Endothelial cell of umbilical vein (primary cell): Measurements from ENCODE around the gene THOC2. TPM values are rescaled to one million over a fixed set of nuclear protein-coding genes. Genes with fewer than 3 reads are reported as not detected.

Experiments used
- BruUV-seq: library from RNA; stranded (reverse); fragments of 400-500 nt; replicated peaks from 2 replicates; lab custom pipeline; 2021; lab: Mats Ljungman, UMichigan
- CTCF ChIA-PET: fragments of 300-600, 350-600 bp; sonication (Branson Sonifier 250); formaldehyde crosslinking; loops from one replicate; lab custom pipeline; 2021; ENCODE audit warnings: antibody characterized with exemption, inconsistent platforms; lab: Charles Lee
- POLR2A ChIA-PET: fragments of 300-600, 350-600 bp; sonication (Branson Sonifier 250); formaldehyde crosslinking; loops from one replicate; lab custom pipeline; 2021; ENCODE audit warnings: antibody characterized with exemption, inconsistent platforms; lab: Charles Lee
- DNase-seq: peaks from one replicate; pipeline ENCODE4 v3.0.0-alpha.2; 2011; ENCODE audit warnings: low read depth, low spot score
- FAIRE-seq: peaks from 2 replicates; lab custom pipeline; 2011; peaks lifted over from hg19 to GRCh38; lab: Jason Lieb, UNC
- H2AFZ ChIP-seq: 2 replicates; pipeline ENCODE4 v1.6.0; 2012; ENCODE audit warnings: low read depth, low read length, control low read depth, inconsistent platforms
- H3K27ac ChIP-seq: 2 replicates; pipeline ENCODE4 v1.5.1; 2011; ENCODE audit warnings: low read depth, mild to moderate bottlenecking, control low read depth, low read length, moderate library complexity; ENCODE audit not compliant: insufficient read depth
- H3K27me3 ChIP-seq, 2 experiments: 2 replicates each; pipeline versions ENCODE4 v1.6.0 to v1.6.1; 2011; ENCODE audit warnings: low read length in 2 of 2, mixed read lengths in 1 of 2; ENCODE audit not compliant: control insufficient read depth in 2 of 2, insufficient read depth in 2 of 2
- H3K36me3 ChIP-seq, 2 experiments: 2 replicates in 1 of 2; 3 replicates in 1 of 2; pipeline ENCODE4 v1.5.1; 2011; ENCODE audit warnings: low read length in 2 of 2, mild to moderate bottlenecking in 1 of 2, moderate library complexity in 1 of 2; ENCODE audit not compliant: control insufficient read depth in 2 of 2, insufficient read depth in 2 of 2; ENCODE audit errors: extremely low read depth in 1 of 2
- H3K4me1 ChIP-seq: 3 replicates; pipeline ENCODE4 v1.5.1; 2011; ENCODE audit warnings: mild to moderate bottlenecking, low read length; ENCODE audit not compliant: control insufficient read depth, insufficient read depth; ENCODE audit errors: extremely low read depth
- H3K4me2 ChIP-seq: 2 replicates; pipeline ENCODE4 v1.6.1; 2011; ENCODE audit warnings: low read length, control low read depth, mixed read lengths; ENCODE audit not compliant: insufficient read depth
- H3K4me3 ChIP-seq, 3 experiments: fragments of 200-600 bp in 1 of 3; sonication (generic), shearing (Covaris generic) in 1 of 3; replicated peaks in 1 of 3; 2 replicates each; pipeline ENCODE4 v1.5.1; 2011 to 2016; ENCODE audit warnings: control low read depth in 3 of 3, low read length in 3 of 3, mild to moderate bottlenecking in 2 of 3, inconsistent platforms in 1 of 3, low read depth in 1 of 3, moderate library complexity in 1 of 3; ENCODE audit not compliant: insufficient read depth in 1 of 3
- H3K79me2 ChIP-seq: 2 replicates; pipeline ENCODE4 v1.6.0; 2012; ENCODE audit warnings: low read length, inconsistent platforms; ENCODE audit not compliant: control insufficient read depth, insufficient read depth
- H3K9ac ChIP-seq: replicated peaks from 2 replicates; pipeline ENCODE3; 2011; ENCODE audit warnings: low read length, control low read depth; ENCODE audit not compliant: insufficient read depth; ENCODE audit errors: extremely low read depth
- H3K9me1 ChIP-seq: replicated peaks from 3 replicates; pipeline ENCODE4 v1.6.0; 2011; ENCODE audit warnings: mild to moderate bottlenecking, low read length; ENCODE audit not compliant: control insufficient read depth, insufficient read depth; ENCODE audit errors: extremely low read depth
- H3K9me3 ChIP-seq: replicated peaks from 2 replicates; pipeline ENCODE4 v1.5.1; 2012; ENCODE audit warnings: low read length, inconsistent platforms; ENCODE audit not compliant: control insufficient read depth, insufficient read depth
- H4K20me1 ChIP-seq: replicated peaks from 2 replicates; pipeline ENCODE3; 2011; ENCODE audit warnings: mild to moderate bottlenecking, low read length; ENCODE audit not compliant: control insufficient read depth, insufficient read depth; ENCODE audit errors: extremely low read depth
- CTCF ChIP-seq, 2 donors: IDR thresholded peaks; 1 replicate in 1 of 2; 2 replicates in 1 of 2; pipeline ENCODE4 v1.5.1; 2011; ENCODE audit warnings: low read length in 2 of 2, mild to moderate bottlenecking in 2 of 2, moderate library complexity in 2 of 2, control low read depth in 1 of 2, inconsistent platforms in 1 of 2, low read depth in 1 of 2; ENCODE audit not compliant: insufficient read depth in 1 of 2; ENCODE audit errors: extremely low read depth in 1 of 2
- EZH2 ChIP-seq: IDR thresholded peaks from 2 replicates; pipeline ENCODE4 v1.6.1; 2012; ENCODE audit warnings: borderline replicate concordance, low read depth, mild to moderate bottlenecking, moderate library complexity, low read length, inconsistent platforms; ENCODE audit not compliant: severe bottlenecking
- FOS ChIP-seq: IDR thresholded peaks from 2 replicates; pipeline ENCODE4 v1.6.1; 2011; ENCODE audit warnings: mild to moderate bottlenecking, low read length, moderate library complexity, borderline replicate concordance; ENCODE audit not compliant: insufficient read depth
- GATA2 ChIP-seq: IDR thresholded peaks from 2 replicates; pipeline ENCODE4 v1.7.0; 2011; ENCODE audit warnings: low read depth, mild to moderate bottlenecking, moderate library complexity, mixed read lengths, low read length; ENCODE audit not compliant: insufficient read length, insufficient read depth
- JUN ChIP-seq: IDR thresholded peaks from 2 replicates; pipeline ENCODE4 v1.6.1; 2011; ENCODE audit warnings: borderline replicate concordance, low read depth; ENCODE audit not compliant: insufficient read length, insufficient read depth
- MAX ChIP-seq: IDR thresholded peaks from 2 replicates; pipeline ENCODE4 v1.6.1; 2011; ENCODE audit not compliant: insufficient read depth, insufficient read length
- MYC ChIP-seq: IDR thresholded peaks from one replicate; pipeline ENCODE4 v1.6.1; 2011; ENCODE audit warnings: mild to moderate bottlenecking, low read depth, low read length
- POLR2A ChIP-seq: IDR thresholded peaks from 2 replicates; pipeline ENCODE4 v1.6.1; 2012; ENCODE audit warnings: low read depth, mild to moderate bottlenecking, control low read depth, low read length
- POLR2AphosphoS5 ChIP-seq: IDR thresholded peaks from 2 replicates; pipeline ENCODE4 v1.6.1; 2012; ENCODE audit warnings: low read depth, mild to moderate bottlenecking, control low read depth, low read length, moderate library complexity; ENCODE audit not compliant: insufficient read depth
- dilution Hi-C: fragments of 300-500 bp; cut with MboI; formaldehyde crosslinking; loops from one replicate; pipeline ENCODE4 v1.15.0; 2019; ENCODE audit warnings: low sequenced_read_pairs; ENCODE audit not compliant: extremely low pct_ligation_motif_present
- intact Hi-C: fragments of 100-400 bp; cut with micrococcal nuclease; formaldehyde crosslinking; loops from one replicate; pipeline ENCODE4 v1.10.0; 2022
- polyA plus RNA-seq, 4 experiments: library from polyadenylated mRNA; depleted of rRNA in 3 of 4; stranded (reverse) in 3 of 4; unstranded in 1 of 4; fragments of >200 nt; gene quantifications; 2 replicates each; pipeline versions ENCODE4 v1.2.1 to v1.2.3, GENCODE V29; 2011 to 2012; ENCODE audit warnings: missing spikeins in 1 of 4
- total RNA-seq: library from RNA; stranded (reverse); gene quantifications from 2 replicates; pipeline ENCODE4 v1.2.3, GENCODE V29; 2021

The THOC2 gene
- total and polyA plus RNA-seq, 2 donors (not counting 3 experiments of a cell fraction or from before 2014, with no cell fraction given): 26.0 to 72.9 TPM

- TF ChIP-seq POLR2A: no peak
- no peak for TF ChIP-seq GATA2
- TF ChIP-seq CTCF (IDR thresholded peaks at IDR 0.05; ENCODE audit: extremely low read depth in 1 of 2, insufficient read depth in 1 of 2, low read depth in 1 of 2, low read length in 2 of 2): no peak
- TF ChIP-seq JUN: no peak
- no peak for TF ChIP-seq EZH2
- TF ChIP-seq MAX: no peak
- TF ChIP-seq FOS: no peak
- TF ChIP-seq MYC: no peak
- no peak for TF ChIP-seq POLR2AphosphoS5
- DNase-seq (no peak), FAIRE-seq (no peak)
- Histone ChIP-seq H3K9me1 (no peaks in the 10 kb centered on the region), H3K27ac (no peak overlapping the region), H3K27me3 (no peaks in the 10 kb centered on the region), H3K36me3 (no peaks in the 10 kb centered on the region), H3K9ac (no peak overlapping the region), H3K79me2 (no peaks in the 10 kb centered on the region), H4K20me1 (no peaks in the 10 kb centered on the region), H3K4me3 (no peak overlapping the region), H3K9me3 (no peaks in the 10 kb centered on the region), H3K4me2 (no peak overlapping the region), H2AFZ (no peak overlapping the region), H3K4me1 (no peaks in the 10 kb centered on the region)
- ChIA-PET CTCF (no interaction called here), POLR2A (no interaction called here)
- dilution Hi-C loops (no loop called here), intact Hi-C loops (no loop called here)
- BruUV-seq: no TSS peak
These were observed 115.8 kb downstream of the THOC2 start for GRCh38 chrX:123617007-123617406.
